ENCODE results near the gene AQP6.
"Not testable (repeated sequence)": the region's sequence is repeated elsewhere in the genome, so short reads cannot be mapped to it uniquely, and the experiment has no call there.

AQP6 gene

GRCh38 chr12:49973361-49973830 is 649 bp downstream of the AQP6 start:
- no peak for DNase-seq

- DNase-seq: no peak
Measured at GRCh38 chr12:49974231-49974675, 1.5 kb downstream of the AQP6 start.

- no peak for DNase-seq
Measured at GRCh38 chr12:49974677-49975317, 2.0 kb downstream of the AQP6 start.

DNA sequence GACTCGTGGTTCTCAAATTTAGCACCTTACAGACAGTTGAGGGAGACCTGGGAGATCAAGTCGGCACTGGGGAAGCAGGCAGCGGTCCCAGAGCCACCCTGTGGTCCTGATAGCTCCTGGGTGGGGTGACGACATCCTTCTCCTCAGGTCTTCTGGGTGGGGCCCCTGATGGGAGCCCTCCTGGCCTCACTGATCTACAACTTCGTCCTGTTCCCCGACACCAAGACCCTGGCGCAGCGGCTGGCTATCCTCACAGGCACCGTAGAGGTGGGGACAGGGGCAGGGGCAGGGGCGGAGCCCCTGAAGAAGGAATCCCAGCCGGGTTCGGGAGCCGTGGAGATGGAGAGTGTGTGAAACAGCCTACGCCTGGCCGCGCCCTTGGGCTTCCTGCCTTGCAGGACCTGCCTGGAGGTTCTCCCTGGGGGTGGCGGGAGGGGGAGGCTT is 2.6 kb downstream of the AQP6 start:
- no peak for DNase-seq

DNA sequence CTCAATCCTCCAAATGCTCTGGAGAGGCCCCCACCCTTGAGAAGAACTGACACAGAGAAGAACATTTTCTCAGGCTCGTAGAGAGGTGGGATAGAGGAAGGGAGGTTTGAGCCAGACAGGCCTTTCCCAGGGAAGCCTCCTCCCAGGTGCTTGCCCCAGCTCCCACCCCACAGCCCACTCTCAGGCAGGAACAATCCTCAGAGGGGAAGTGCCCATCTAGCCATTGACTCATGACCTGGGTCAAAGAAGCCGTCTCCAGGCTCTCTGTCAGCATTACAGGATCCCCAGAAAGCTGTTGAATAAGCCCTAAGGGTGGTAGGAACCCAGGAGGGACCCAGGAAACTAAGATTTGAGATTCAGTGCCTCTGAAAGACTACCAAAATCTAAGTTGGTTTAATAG is 3.8 kb downstream of the AQP6 start:
- no peak for DNase-seq

GRCh38 chr12:49978125-49978524 is 5.4 kb downstream of the AQP6 start:
- DNase-seq: no peak

DNA sequence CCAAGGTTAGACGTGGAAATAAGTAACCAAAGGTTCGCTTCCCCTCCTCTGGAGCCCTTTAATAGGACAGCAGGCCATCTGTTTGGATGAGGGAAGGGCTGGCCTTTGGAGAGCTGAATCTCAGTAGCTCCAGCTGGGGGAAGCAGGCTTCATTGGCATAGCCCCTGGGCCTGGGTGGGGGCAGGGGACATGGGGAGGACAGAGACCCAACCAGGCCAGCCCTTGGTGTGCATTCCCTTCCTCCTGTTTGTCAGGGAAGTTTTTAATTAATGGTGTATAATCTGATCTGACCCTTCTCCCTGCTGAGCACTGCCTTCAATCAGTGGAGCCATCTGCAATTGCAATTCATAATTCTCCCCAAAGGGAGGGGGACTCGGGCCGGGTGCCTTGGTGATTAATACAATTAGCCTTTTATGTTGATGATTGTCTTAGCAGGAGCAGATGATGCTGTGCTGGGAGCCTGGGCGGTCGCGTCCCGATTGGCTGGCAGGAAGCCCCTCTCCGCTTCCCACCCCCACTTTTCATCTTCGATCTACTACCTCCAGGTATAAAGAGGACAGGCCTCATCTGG is 6.4 kb downstream of the AQP6 start:
- DNase-seq: no peak

GRCh38 chr12:49979791-49980190 is 7.0 kb downstream of the AQP6 start:
- no peak for DNase-seq

DNA sequence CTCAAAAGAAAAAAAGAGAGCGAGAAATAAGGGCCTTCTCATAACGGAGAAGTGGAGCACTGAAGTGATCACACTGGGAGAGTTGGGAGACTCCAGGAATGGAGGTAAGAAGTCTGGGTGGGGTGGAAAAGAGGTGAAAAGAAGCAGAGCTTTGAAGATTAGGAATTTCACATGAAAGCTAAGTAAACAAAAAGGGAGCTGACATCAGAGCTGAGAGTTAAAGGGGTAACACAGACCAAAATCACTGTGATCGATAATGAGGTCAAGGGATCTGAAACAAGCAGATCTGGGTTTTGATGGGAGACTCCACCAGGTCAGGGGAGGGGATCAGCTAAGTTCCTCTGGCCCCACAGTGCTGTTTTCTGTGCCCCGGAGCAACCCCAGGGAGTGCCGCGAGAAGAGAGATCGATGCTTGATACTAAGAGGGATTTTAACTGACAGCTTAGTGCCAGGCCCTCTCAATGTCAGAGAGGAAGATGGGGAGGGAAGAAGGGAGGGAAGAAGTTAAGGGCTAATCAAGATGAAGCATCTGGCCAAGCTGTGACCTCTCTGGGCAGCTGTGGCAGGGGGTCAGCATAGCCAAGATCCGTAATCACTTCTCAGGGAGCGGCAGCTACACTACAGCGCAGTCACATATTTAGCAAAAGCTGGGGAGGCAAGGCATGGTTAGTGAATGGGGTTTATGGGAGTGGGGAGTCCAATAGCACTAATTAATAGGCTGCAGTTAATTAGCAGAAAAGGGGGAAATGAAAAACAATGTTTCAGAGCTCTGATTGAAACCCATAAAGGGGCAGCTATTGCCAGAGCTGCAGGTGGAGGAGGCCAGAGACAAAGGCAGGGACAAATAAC is 8.0 kb downstream of the AQP6 start:
- no peak for DNase-seq

DNA sequence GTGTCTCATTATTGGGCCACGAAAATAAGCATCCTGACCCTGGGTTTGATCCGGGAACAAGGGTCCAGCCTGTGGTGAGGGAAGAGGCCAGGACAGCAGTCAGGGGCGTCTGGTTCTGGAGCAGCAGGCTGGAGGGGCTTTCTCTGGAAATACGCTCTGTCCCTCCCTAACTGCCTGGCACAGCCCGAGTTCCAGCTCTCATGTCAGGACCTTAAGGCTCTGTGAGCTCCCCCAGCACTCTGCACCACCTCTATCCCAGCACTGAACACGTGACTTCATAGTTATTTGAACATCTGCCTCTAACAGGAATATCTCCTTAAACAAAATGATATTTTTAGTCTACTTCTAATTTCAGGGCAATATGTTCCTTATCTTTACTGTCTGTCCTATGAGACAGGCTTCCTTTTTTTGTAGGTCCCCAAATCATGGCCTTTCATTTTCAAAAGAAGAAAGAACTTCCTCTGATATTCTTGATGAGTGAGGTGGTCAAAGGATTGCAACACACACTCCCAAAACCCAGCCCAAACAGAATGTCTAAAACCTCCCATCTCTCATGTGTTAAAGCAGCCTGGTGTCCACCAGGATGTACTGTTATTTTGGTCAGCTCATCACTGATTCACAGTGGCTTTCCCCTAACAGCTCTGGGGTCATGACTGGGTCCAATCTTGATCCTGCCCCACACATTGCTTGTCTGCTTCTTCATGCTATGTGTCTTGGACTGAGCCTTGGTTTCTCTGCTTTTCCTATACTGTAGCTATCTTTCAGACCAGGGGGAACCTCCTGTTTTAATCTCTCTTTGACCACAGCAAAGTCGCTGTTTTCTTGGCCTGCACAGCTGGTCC is 9.7 kb downstream of the AQP6 start:
- no peak for DNase-seq

- DNase-seq: no peak
Measured at GRCh38 chr12:49983892-49984291, 11.1 kb downstream of the AQP6 start.

- DNase-seq: no peak
Measured at GRCh38 chr12:49984476-49985359, 12.0 kb downstream of the AQP6 start.

GRCh38 chr12:49985981-49986380 is 13.2 kb downstream of the AQP6 start:
- no peak for DNase-seq

GRCh38 chr12:49986476-49986875 is 13.7 kb downstream of the AQP6 start:
- DNase-seq: not testable (repeated sequence)

GRCh38 chr12:49987625-49988303 is 15.0 kb downstream of the AQP6 start:
- no peak for DNase-seq

DNA sequence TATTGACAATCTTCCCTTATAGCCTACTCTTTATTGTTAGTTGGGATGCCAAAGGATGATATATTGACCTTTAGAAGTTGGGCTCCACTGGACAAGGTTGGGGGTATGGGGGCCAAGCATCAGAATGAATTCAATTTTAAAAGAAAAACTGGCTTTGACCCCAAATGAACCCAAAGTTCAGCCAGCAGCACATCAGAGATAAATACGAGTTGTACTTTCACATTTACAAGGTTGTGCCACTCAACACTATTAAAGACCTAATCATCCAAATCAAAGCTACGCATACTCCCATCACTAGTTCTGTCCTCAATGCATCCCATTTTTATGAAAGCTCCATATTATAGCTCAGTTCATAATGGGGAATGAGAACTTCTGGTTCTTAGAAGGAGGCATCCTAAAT is 16.7 kb downstream of the AQP6 start:
- DNase-seq: not testable (repeated sequence)

DNA sequence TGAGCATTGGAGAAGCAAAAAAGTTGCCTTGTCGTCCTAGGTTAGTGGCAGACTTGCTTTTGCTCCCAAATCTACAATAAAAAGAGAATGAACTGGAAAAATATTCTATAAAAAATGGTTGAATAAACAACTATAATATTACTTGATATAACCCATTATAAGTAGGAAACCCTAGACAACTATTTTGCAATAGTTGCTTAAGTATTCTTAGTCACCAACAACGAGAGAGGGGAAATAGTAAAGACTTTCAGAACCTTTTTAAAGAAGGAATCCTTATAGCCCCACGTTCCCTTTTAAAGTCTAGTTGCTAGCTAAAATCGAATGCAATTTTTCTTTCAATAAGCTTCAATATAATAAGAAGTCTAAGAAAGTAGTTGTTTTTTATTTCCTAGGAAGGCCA is 17.5 kb downstream of the AQP6 start:
- DNase-seq: no peak

DNA sequence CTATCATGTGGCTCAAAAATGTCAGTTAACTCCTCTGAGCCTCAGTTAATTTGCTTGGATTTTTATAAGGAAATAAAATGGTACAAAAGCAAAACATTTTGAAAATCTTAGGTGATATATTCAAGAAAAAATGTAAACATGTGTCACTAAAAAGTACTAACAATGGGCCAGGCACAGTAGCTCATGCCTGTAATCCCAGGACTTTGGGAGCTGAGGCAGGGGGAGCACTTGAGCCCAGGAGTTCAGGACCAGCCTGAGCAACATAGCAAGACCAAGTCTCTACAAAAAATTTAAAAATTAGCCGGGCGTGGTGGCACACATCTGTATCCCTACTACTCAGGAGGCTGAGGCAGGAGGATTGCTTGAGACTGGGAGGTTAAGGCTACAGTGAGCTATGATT is 25.7 kb downstream of the AQP6 start:
- DNase-seq: no peak

- DNase-seq: no peak
Measured at GRCh38 chr12:50003595-50003994, 30.8 kb downstream of the AQP6 start.

GRCh38 chr12:50004696-50005095 is 31.9 kb downstream of the AQP6 start:
- DNase-seq: no peak

GRCh38 chr12:50005175-50005574 is 32.4 kb downstream of the AQP6 start:
- DNase-seq: no peak

Measured in activated naive CD4-positive, alpha-beta T cell (primary cell).